ENCODE data around the gene RND1. TPM values are rescaled to one million over a fixed set of nuclear protein-coding genes. Genes with fewer than 3 reads are reported as not detected.

Gene RND1
- total RNA-seq, 4 donors from 2014 or later, result 0.49 to 1.2 TPM; not detected in 2

DNA sequence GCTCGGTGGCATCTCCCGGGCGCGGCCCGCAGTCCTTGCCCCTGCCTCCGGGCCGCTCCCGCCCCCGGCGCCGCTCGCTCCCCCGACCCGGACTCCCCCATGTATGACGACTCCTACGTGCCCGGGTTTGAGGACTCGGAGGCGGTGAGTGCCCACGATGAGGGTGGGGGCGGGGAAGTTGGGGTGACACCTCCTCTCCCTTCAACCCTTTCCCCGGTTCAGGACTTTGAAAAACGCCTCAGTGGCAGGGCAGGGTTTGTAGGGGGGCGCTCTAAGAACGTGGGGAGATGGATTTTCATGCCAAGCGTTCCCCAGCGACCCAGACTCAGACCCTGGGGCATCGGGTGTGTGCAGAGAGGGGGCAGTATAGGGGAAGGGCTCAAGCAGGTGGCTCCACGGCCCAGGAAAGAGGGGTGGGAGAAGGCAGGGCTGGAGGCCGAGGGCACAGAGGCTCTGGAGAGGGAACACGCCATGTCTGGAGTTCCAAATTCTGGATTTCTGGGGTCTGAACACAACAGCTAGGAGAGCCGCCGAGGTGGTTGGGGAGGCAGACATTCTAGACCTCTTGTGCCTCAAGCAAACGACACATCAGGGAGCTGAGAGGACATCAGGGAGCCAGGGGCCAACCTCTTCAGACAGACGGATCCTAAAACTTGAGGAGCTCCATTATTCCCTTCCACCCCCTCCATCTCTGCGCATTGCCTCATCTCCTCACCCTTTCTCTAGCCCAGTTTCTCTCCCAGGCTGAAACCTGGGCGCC is 46.7 kb downstream of the RND1 start:
- no peak for DNase-seq (ENCODE audit: low spot score in 2 of 2)
- H3K4me3 ChIP-seq (ENCODE audit: low read depth, poor library complexity, severe bottlenecking), result peak overlapping the region; percentile 50
- intact Hi-C loops (cut with DNase I; ENCODE audit: low total_unique reads), result no loop called here
- WGBS, 2 donors, result 27 to 42% methylated on average over 18 to 33 of the region's 37 CpGs
- no peak for TF ChIP-seq CTCF (IDR thresholded peaks at IDR 0.05)
- TF ChIP-seq POLR2A (IDR thresholded peaks at IDR 0.05), result no peak

GRCh38 chr12:48817873-48818830 is 47.5 kb downstream of the RND1 start, which contains the start of gene CACNB3:
CACNB3 (plus strand) TSS chr12:48818496; CDS start chr12:48818930, 434 bp downstream.
- intact Hi-C loops (cut with DNase I; ENCODE audit: low total_unique reads), result no loop called here
- peak; percentile 68 to 96 for DNase-seq (ENCODE audit: low spot score in 2 of 2)
- WGBS, 2 donors, result 1% methylated on average over 58 to 77 of the region's 79 CpGs
- TF ChIP-seq POLR2A (IDR thresholded peaks at IDR 0.05) (no peak), CTCF (IDR thresholded peaks at IDR 0.05) (no peak)
- peak within 1 kb of the TSS; percentile 50 for H3K4me3 ChIP-seq (ENCODE audit: low read depth, poor library complexity, severe bottlenecking)

GRCh38 chr12:48816143-48816854 is 49.4 kb downstream of the RND1 start:
- DNase-seq (ENCODE audit: low spot score in 2 of 2), result no peak
- H3K4me3 ChIP-seq (ENCODE audit: low read depth, poor library complexity, severe bottlenecking), result no peak overlapping the region
- intact Hi-C loops (cut with DNase I; ENCODE audit: low total_unique reads), result no loop called here
- 76 to 84% methylated on average over 3 of the region's 3 CpGs for WGBS, 2 donors
- no peak for TF ChIP-seq POLR2A (IDR thresholded peaks at IDR 0.05)

DNA sequence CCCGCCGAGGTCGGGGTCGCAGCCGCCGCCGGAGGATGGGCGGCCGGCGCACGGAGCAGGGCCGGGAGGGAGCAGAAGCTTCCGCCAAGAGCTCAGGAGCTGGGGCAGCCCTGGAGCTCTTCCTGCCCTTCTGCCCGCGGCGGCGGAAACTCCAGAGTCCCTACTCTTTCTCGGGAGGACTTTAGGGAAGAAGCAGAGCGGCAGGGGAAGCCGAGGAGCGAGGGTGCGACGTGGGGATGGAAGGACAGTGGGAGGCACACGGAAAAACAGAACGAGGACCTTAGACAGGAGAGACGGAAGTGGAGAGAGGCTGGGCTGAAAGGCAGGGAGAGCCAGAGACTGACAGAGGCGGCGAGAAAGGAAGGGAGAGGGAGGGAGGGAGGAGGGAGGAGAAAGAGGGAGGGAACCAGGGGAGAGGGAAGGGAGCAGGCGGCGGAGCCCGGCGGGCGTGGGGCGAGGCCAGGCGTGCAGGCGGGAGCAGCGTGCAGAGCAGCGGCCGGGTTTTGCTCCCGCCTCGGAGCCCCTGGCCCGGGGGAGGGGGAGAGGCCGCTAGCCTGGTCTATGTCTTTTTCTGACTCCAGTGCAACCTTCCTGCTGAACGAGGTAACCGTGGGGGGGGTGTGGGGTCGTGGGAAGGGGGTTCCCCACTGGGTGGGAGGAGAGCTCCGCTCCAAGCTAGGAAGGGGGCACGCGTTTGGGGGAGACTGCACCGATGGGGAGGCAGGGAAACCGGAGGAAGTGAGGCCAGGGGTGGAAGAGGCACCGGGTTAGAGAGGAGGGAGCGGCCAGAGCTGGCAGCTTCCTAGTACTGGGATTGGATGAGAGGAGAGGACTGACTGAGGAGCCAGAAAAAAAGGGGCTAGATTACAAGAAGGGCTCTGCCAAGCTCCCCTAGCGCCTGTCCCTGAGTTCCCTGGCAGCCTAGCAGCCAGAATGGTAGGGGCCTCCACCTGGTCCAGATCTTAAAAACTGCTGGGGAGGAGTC is 50.3 kb downstream of the RND1 start:
- intact Hi-C loops (cut with DNase I; ENCODE audit: low total_unique reads), result no loop called here
- WGBS, 2 donors, result 0 to 1% methylated on average over 42 to 52 of the region's 54 CpGs
- TF ChIP-seq CTCF (IDR thresholded peaks at IDR 0.05) (no peak), POLR2A (IDR thresholded peaks at IDR 0.05) (no peak)
- peak; percentile 84 to 95 for DNase-seq (ENCODE audit: low spot score in 2 of 2)
- H3K4me3 ChIP-seq (ENCODE audit: low read depth, poor library complexity, severe bottlenecking), result peak overlapping the region; percentile 54

DNA sequence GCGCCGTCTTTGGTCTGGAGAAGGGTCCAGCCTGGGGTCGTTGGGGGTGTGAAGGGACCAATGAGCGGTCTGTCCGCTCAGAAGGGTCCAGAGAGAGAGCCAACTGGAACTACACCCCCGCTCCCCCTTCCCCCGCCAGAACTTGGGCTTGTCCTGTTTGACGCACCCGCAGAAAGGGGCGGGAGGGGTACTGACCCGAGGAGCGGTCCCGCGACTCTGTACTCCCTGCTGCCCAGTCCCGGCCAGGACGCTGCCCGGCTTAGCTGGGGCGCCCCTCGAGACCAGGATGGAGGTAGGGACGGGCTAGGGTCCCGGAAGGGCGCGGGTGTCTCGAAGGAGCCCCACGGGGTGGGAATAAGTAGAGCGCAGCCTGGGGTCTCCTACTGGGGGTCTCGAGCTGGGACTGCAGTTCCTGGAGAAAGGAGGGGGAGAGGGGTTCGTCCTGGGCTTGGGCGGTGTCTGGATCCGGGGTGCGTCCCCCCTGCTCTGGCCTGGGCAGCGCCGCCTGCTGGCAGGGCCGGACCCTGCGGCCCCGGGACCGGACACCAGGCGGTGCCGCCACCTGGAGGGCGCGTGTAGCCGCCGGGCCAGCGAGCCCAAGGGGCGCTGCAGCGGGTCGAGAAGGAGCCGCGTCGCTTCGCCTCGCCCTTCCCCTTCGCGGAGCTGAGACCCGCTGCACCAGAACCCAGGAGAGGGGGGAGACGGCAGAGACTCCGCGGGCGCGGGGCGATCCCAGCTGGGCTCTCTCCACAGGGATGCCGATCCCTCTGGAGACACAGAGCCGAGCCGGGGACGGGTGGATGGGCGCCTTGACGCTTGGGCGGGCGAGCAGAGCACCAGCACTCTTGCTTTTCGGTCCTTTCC is 51.2 kb downstream of the RND1 start:
- TF ChIP-seq POLR2A (IDR thresholded peaks at IDR 0.05) (no peak), CTCF (IDR thresholded peaks at IDR 0.05) (peak in 1 of 3 donors; percentile 85)
- 1 to 2% methylated on average over 21 to 60 of the region's 70 CpGs for WGBS, 2 donors
- H3K4me3 ChIP-seq (ENCODE audit: low read depth, poor library complexity, severe bottlenecking), result peak overlapping the region; percentile 54
- intact Hi-C loops (cut with DNase I; ENCODE audit: low total_unique reads), result no loop called here
- DNase-seq (ENCODE audit: low spot score in 2 of 2), result peak; percentile 73 to 97

All from lower leg skin (tissue), 4 donors.